RCC 7860 (cell line): Measurements from ENCODE around the gene C16orf86.

Experiments used
- DNase-seq: peaks from one replicate; pipeline ENCODE4 v3.0.0-alpha.2; 2015; ENCODE audit warnings: low spot score
- FAIRE-seq: peaks from 2 replicates; lab custom pipeline; 2012; peaks lifted over from hg19 to GRCh38; lab: Jason Lieb, UNC

The C16orf86 gene

DNA sequence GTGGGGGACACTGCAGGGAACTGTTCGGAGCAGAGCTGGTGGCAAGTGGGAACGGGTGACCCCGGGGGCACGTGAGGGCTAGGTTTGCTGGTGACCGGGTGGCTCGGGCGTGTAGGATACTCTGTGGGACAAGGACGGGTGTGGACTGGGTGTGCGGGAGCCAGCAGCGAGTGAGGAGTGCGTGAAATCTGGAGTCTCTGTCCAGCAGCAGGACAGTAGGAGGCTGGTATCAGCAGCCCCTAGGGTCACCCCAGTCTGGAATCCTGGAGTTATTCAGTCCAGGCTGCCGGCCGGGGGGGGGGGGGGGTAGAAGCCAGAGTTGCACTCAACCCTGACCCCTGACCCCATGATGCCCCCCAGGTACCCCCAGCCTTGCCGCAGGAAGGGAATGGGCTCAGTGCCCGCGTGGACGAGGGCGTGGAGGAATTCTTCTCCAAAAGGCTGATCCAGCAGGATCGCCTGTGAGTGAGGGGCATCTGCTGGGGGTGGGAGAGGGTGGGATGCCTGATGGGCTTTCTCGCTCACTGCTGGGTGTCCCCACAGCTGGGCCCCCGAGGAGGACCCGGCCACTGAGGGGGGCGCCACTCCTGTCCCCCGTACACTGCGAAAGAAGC is 12.7 kb upstream of the C16orf86 start:
- FAIRE-seq, result no peak
- DNase-seq, result no peak

DNA sequence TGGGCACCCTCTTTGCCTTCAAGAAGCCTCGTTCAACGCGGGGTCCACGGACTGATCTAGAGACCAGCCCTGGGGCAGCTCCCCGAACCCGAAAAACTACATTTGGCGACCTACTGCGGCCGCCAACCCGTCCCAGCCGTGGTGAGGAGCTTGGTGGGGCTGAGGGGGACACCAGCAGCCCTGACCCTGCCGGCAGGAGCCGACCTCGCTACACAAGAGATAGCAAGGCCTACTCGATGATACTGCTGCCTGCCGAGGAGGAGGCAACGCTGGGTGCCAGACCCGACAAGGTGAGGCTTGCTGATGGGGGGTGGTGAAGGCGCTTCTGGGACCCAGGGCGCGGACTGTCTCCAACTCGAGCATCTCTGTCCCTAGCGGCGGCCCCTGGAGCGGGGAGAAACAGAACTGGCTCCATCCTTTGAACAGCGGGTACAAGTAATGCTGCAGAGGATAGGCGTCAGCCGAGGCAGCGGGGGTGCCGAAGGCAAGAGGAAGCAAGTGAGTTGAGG is 12.2 kb upstream of the C16orf86 start:
- DNase-seq, result no peak
- FAIRE-seq, result no peak

DNA sequence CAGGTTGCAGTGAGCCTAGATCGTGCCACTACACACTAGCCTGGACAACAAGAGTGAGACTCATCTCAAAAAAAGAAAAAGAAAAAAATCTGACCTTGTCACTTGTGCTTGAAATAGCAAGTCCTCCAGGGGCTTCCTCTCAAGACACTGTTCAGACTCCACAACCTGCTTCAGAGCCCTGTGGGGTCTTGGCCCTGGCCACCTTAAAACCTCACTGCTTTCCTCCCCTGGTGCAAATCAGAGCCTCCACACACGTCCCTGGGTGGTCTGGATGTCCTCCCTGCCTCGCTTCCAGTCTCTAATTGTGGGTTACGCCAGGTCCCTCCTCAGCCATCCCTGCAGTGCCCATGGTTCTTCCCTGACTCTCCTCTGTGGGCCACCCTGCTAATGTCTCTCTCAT is 11.3 kb upstream of the C16orf86 start:
- DNase-seq, result no peak

DNA sequence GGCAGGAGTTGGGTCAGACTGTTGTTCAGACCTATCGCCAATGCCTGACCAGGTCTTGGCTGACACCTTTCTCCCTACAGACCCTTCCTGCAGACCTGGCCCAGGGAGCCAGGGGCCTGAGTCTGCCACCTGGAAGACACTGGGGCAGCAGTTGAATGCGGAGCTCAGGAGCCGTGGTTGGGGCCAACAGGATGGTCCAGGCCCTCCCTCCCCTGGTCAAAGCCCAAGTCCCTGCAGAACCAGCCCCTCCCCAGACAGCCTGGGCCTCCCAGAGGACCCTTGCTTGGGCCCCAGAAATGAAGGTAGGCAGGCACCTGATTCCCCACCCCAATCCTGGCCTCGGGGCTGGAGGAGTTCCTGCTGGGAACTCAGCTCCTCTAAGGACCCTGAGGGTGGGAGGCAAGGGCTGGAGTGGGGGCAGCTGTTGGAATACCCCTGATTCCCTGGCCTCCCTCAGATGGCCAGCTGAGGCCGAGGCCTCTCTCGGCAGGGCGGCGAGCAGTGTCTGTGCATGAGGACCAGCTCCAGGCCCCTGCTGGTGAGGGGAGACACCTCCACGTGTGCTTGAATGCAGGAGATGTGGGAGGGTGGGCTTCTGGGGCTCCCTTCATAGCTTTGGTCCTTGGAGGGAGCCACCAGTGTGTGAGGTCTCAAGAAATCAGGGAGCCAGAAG is 10.1 kb upstream of the C16orf86 start:
- FAIRE-seq (no peak), DNase-seq (no peak)

More for the DNA sequence above, 11.3 kb upstream of the C16orf86 start:
- no peak for FAIRE-seq

DNA sequence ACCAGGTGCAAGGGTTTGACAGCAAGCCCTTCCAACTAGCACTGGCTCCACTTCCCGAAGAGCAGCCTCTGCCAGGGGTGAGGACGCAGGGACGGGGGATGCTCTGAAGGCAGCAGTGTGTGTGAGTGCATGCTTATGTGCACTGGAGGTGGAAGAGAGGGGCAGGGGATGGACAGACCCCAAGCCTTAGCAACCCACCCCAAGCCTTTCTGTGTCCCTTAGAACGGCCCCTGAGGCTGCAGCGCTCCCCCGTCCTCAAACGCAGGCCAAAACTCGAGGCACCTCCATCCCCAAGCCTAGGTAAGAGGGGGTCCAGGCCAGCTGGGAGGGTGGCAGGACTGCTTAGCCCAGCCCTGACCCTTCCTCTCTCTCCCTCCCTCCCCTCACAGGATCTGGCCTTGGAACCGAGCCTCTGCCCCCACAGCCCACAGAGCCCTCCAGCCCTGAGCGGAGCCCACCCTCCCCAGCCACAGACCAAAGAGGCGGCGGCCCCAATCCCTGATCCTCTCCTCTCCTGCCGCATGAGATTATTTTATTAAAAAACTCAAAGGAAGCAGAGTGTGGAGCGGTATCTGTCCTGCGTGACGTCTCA is 9.5 kb upstream of the C16orf86 start:
- FAIRE-seq, result no peak

DNA sequence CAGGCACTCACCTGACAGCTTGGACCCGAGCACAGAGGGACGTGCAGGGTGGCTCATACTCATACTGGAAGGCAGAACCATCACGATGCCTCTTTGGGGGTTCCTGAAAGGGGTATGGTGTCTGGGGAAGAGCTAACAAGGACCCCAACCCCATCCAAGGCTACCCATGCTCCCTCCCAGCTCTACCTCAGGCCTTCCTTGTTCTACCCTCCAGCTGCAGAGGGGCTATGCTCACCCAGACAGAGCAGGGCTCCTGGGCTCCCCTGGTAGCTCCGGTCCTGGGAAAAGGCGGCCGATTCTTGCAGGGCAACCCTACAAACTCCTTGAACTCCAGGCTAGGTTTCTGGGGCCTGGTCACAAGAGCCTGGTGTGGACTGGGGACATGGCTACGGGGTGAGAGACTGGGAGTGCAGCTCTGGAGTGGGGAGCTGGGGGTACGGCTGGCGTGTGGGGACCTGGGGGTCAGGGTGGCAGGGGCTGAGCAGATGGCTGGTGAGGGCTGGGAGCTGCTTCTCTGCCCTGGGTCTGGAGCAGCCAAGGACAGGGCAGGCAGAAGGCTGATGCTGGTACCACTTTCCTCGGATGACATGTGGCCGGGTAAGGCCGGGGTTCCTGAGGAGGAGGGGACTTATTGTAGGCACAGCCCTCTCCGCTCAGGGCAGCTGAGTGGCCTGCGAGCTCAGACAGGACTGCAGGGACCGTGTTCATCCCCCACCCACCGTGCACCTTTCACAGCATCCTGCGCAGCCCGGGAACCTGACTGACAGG is 8.7 kb upstream of the C16orf86 start:
- DNase-seq, result no peak
- FAIRE-seq, result no peak

More for the DNA sequence above, 9.5 kb upstream of the C16orf86 start:
- DNase-seq, result no peak

DNA sequence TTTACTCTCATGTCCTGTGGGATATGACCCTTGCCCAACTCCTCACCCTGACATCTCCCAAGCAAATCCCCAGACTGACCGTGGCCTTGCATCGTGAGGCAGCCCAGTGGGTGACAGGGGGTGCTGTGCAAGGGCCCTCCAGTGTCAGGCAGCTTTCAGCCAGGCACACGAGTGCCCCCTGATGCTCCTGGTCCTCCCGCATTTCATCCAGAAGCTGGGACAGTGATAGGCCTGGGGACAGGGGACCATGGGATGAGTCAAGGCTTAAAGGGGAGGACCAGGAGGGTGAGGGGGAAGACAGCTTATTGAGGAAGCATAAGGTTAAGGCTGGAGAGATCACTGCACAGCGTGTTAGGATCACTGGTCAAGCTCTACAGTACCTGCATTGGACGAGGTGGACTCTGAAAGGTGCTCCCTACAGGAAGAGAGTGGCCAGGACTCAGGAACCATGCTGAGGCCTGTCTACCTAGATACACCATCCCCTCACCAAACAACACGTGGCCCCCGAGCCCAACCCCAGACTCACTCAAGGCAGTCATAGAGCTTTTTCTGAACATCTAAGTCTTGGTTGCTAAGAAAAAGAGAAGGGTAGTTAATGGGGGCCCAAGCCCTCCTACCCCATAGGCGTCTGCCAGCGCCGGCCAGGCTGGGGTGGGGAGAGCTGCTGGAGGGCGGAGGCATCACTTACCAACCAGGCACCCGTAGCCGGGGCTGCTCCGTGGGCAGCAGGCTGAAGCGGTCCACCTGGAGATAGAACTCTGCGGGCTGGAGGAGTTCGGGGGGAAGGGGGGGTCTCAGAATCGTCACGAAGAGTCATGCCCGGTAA is 7.6 kb upstream of the C16orf86 start:
- no peak for FAIRE-seq
- no peak for DNase-seq

DNA sequence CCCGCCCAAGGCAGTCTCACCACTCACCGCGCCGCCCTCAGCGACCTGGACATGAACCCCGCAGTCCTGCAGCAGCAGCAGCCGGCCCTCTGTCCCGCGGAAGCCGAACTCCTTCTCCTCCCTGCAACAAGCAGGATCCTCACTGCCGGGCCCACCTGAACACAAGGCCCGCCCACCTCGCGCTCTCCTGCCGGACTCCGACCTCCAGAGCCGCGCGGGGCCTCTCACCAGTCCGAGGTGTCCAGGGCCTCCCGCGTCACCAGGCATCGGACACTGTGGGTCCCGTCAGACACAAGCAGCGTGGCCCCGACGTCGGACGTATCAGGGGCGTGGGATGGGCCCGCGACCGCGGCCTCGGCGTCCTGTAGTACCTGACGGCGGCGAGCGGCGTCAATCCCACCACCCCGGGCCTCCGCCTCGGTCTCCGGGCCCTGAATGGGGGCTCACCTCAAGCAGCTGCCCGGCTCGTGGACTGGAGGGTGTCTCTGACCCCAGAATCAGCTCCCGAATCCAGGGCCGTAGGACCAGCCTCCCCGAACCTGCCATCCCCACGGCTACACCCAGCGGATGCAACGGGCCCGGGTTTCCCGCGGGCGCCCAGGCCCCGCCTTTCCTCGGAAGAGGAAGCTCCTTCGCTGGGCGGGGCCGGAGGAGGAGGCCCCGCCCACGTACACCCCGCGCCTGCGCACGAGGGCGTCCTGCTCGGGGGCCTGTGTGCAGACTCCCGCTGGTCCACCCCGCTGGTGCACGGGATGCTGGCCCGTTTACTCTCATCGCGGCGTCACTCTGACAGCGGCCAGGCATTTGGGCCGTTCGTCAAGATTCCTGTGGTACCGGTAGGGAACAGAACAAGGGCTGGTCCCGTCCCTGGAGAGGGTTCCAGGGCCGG is 6.7 kb upstream of the C16orf86 start, which contains the start of gene ACD:
Gene ACD (minus strand): TSS at position 586 of the 889 bp plus-strand sequence. CDS start 40 bp downstream, at position 546.
- DNase-seq (peak; percentile 81), FAIRE-seq (no peak)

DNA sequence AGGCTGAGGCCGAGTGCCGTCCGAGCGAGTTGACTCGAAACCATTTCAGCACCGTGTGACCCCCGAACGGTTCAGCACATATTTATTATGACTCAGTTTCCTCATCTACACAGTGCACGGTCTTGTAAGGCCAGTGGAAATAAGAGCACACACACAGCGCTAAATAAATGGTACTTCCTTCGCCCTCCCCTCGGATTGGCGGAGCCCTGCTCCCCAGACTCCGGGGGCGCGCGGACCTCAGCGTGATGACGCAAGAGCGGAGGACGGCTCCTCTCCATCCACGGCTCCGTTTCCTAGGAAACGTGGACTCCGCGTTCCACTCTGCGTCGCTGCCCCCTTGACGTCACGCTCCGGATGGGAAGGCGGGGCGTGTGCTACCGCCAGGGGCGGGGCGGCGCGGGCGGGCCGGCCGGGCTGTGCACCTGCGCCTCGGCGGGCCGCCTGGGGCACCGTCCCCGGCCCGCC is 6.0 kb upstream of the C16orf86 start, which contains the start of gene PARD6A:
Gene PARD6A (plus strand): TSS at position 397 of the 465 bp plus-strand sequence. CDS start 79 bp downstream, outside the sequence.
- FAIRE-seq (no peak), DNase-seq (peak; percentile 85)

DNA sequence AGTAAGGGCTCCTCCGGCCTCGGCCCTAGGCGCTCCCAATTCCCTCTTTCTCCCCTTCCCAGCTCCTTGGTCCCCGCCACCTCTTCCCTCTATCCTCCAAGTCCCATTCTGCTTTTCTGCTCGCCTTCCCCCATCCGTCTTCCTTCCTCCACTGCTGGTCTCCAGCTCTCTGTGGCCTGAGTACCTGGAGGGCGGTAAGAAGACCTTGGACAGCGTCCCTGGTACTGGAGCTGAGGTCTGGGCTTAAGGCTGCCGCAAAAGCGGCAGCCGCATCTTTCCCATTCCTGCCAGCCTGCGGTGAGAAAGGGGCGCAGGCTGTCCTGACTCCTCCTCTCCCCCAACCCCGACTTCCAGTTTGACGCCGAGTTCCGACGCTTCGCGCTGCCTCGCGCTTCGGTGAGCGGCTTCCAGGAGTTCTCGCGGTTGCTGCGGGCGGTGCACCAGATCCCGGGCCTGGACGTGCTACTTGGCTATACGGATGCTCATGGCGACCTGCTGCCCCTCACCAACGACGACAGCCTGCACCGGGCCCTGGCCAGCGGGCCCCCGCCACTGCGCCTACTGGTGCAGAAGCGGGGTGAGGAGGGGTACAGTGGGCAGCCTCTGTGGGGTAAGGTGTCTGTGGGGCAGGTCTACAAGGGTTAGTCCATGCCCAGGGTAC is 5.4 kb upstream of the C16orf86 start:
- FAIRE-seq (no peak), DNase-seq (no peak)

DNA sequence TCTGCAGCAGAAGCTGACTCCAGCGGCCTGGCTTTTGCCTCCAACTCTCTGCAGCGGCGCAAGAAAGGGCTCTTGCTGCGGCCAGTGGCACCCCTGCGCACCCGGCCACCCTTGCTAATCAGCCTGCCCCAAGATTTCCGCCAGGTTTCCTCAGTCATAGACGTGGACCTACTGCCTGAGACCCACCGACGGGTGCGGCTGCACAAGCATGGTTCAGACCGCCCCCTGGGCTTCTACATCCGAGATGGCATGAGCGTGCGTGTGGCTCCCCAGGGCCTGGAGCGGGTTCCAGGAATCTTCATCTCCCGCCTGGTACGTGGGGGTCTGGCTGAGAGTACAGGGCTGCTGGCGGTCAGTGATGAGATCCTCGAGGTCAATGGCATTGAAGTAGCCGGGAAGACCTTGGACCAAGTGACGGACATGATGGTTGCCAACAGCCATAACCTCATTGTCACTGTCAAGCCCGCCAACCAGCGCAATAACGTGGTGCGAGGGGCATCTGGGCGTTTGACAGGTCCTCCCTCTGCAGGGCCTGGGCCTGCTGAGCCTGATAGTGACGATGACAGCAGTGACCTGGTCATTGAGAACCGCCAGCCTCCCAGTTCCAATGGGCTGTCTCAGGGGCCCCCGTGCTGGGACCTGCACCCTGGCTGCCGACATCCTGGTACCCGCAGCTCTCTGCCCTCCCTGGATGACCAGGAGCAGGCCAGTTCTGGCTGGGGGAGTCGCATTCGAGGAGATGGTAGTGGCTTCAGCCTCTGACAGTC is 4.5 kb upstream of the C16orf86 start:
- no peak for FAIRE-seq
- no peak for DNase-seq

DNA sequence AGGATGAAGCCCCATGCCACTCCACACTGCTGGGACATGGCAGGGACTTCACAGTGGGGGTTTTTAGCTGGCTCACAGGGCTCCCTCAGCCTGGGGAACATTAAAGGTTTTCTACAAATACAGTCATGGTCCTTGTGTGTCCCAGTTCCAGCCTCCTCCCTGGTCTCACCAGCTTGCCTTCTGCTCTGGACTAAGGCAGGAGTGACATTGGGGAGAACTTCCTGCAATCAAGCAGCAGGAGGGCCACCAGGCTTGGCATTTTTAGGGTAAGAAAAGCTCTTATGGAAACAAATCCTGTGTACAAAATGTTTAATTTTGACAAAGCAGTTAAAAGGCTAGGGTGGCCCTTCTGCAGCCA is 4.0 kb upstream of the C16orf86 start:
- DNase-seq (no peak), FAIRE-seq (no peak)

DNA sequence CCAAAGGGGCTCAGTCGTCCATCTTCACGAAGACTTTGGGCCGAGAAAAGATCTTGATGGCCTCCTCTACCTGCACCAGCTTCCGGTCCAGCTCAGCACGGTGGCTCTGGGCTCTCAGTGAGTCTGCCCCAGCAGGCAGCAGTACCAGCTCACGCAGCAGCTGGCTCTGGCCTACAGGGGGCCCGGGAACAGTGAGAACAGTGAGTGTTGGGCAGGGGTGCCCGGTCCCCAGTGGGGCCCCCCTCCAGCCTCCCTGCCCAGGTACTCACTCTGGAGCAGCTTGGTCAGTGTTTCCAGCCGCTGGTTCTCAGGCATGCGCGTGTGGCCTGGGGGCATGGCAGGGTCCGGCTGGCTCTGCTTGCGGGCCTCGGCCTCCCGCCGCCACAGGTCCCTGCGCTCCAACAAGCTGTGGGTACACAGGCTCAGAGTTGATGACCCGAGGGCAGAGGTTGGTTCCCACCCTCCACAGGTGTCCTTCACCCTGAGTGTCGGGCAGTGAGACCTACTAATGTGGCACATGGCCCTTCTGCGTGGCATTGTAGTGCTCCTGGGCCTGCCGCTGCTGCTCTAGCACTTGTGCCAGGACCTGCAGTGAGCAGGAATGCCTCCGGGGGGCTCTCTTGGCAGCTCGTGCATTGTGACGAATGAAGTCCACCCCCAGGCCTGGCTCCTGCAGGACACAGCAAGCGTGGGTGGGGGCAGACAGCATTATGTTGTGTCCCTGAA is 3.3 kb upstream of the C16orf86 start:
- FAIRE-seq, result no peak

DNA sequence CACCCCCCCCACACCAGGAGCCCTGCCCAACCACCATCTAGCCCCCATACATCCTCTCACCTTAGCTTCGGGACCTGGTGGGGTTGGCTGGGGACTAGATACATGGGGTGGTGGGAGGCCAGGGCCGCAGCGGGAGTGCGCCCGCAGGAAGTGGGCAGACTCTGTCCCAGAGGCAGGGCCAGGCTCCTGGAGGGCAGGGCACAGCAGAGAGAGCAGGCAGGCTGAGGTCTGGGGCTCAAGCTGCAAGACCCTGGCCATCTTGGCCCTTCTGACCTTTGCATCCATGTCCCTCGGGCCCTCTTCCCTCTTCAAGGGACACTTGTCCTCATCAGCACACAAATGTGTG is 2.8 kb upstream of the C16orf86 start:
- FAIRE-seq, result no peak
- no peak for DNase-seq

More for the DNA sequence above, 3.3 kb upstream of the C16orf86 start:
- DNase-seq, result no peak

DNA sequence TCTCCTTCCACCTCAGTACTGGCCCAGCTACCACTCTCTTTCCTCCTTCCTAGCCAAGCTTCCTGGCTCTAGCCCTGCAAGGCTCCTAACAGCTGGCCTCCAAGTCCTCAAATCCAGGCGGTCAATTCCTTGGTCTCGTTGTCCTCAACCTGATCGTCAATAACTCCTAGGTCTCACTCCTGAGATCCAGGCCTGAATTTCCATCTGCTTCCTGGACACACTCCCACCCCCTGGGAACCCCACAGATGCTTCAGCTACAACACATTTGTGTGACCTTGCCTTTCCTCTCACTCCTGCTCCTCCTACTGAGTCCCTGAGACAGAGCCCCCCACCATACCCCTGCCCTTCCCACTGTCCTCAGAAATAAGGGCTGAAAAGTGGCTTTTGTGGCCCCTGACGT is 2.4 kb upstream of the C16orf86 start:
- FAIRE-seq (no peak), DNase-seq (no peak)

DNA sequence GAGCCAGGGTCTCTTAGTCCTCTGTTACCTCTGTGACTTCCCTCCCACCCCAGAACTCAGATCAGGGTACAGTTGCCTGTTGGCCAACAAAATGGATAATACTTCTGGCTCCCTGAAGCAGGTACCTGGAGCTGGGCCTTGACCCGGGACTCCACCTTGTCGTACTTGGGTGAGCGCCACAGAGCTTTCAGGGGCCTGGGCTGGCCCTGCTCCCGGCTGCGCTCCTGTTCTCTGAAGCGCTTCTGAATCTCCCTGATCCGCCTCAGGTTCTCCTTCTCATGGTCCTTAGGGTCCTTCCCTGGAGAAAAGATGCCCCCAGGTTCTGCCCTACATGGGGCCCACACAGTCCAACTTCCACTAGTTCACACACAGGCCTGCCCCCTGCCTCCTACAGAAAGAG is 1.7 kb upstream of the C16orf86 start:
- no peak for DNase-seq
- no peak for FAIRE-seq

DNA sequence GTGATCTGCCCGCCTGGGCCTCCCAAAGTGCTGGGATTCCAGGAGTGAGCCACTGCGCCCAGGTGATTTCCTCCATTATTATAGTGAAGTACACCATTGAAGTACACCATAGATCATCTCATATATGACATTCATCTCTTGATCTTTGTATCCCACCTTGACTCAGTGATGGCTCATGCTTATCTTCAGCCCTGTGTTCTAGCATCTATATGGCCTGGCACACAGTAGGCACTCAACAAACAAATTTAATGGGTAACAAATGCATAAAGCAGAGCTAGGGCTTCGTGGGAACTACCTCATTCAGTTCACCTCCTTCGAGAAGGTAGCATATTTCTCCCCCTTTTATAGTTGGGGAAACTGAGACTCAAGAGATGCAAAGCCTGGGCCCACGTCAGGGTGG is 1.0 kb upstream of the C16orf86 start:
- FAIRE-seq, result no peak
- DNase-seq, result no peak
